Loucy (cell line): Measurements from ENCODE around the gene KIAA0930.
A peak's percentile ranks its signal among the peaks of the same experiment; 100 is the strongest.

Source experiments
- H2AFZ ChIP-seq: fragments of 200-600 bp; sonication (generic); 2 replicates; pipeline ENCODE4 v1.6.0; 2016; ENCODE audit warnings: antibody characterized with exemption, mild to moderate bottlenecking, low read length, moderate library complexity
- H3F3A ChIP-seq: fragments of 200-600 bp; 2 replicates; pipeline ENCODE4 v1.6.0; 2016; ENCODE audit warnings: antibody characterized with exemption, low read depth, mild to moderate bottlenecking
- H3K27me3 ChIP-seq: fragments of 200-600 bp; sonication (generic); 2 replicates; pipeline ENCODE4 v1.6.1; 2014; ENCODE audit warnings: low read length, mild to moderate bottlenecking; ENCODE audit not compliant: insufficient read depth, poor library complexity, severe bottlenecking
- H3K36me3 ChIP-seq: fragments of 200-600 bp; sonication (generic); 2 replicates; pipeline ENCODE4 v1.6.1; 2016; ENCODE audit warnings: low read length; ENCODE audit not compliant: insufficient read depth
- H3K4me1 ChIP-seq: fragments of 200-600 bp; sonication (generic); 2 replicates; pipeline ENCODE4 v1.5.1; 2014; ENCODE audit warnings: low read length, mild to moderate bottlenecking; ENCODE audit not compliant: insufficient read depth, poor library complexity, severe bottlenecking
- H3K4me2 ChIP-seq: fragments of 200-600 bp; sonication (generic); 2 replicates; pipeline ENCODE4 v1.6.0; 2014; ENCODE audit warnings: antibody characterized with exemption, low read length, low read depth, mild to moderate bottlenecking; ENCODE audit not compliant: poor library complexity, severe bottlenecking
- H3K4me3 ChIP-seq: fragments of 200-600 bp; sonication (generic); 2 replicates; pipeline ENCODE4 v1.5.1; 2014; ENCODE audit warnings: low read length, mild to moderate bottlenecking, mixed read lengths; ENCODE audit not compliant: poor library complexity, severe bottlenecking
- H3K79me2 ChIP-seq: fragments of 200-600 bp; sonication (generic); 2 replicates; pipeline ENCODE4 v1.6.1; 2014; ENCODE audit warnings: low read length; ENCODE audit not compliant: insufficient read depth
- H3K9ac ChIP-seq: fragments of 200-600 bp; sonication (generic); 2 replicates; pipeline ENCODE4 v1.6.0; 2014; ENCODE audit warnings: mild to moderate bottlenecking, low read depth, low read length, moderate library complexity; ENCODE audit not compliant: poor library complexity, severe bottlenecking
- H3K9me2 ChIP-seq: fragments of 200-600 bp; sonication (generic); replicated peaks from 2 replicates; pipeline ENCODE4 v1.6.1; 2016; ENCODE audit warnings: low read depth, low read length, mixed read lengths
- H3K9me3 ChIP-seq: fragments of 200-600 bp; sonication (generic); 2 replicates; pipeline ENCODE4 v1.6.1; 2014; ENCODE audit warnings: mild to moderate bottlenecking, antibody characterized with exemption, low read length, low read depth; ENCODE audit not compliant: insufficient read depth
- H4K20me1 ChIP-seq: fragments of 200-600 bp; sonication (generic); 2 replicates; pipeline ENCODE4 v1.6.0; 2014; ENCODE audit warnings: antibody characterized with exemption, low read length, mild to moderate bottlenecking; ENCODE audit not compliant: insufficient read depth, poor library complexity, severe bottlenecking
- CTCF ChIP-seq: fragments of 200-600 bp; sonication (generic); conservative IDR thresholded peaks from 2 replicates; pipeline ENCODE4 v1.5.1; 2014; ENCODE audit warnings: mild to moderate bottlenecking, antibody characterized with exemption, low read length
- EZH2phosphoT487 ChIP-seq: fragments of 200-600 bp; IDR thresholded peaks from 2 replicates; pipeline ENCODE4 v1.6.1; 2018; ENCODE audit warnings: antibody characterized with exemption, mild to moderate bottlenecking, moderate library complexity, borderline replicate concordance

Gene KIAA0930

GRCh38 chr22:45171830-45172229 lies 68.9 kb downstream of the KIAA0930 start:
- Histone ChIP-seq H3K36me3 (peaks cover 77% of the 10 kb centered on the region), H3K4me2 (peak overlapping the region; percentile 77), H2AFZ (no peak overlapping the region), H3K9me2 (no peaks in the 10 kb centered on the region), H4K20me1 (peaks cover 82% of the 10 kb centered on the region), H3K4me1 (peaks cover 88% of the 10 kb centered on the region), H3F3A (peaks cover 26% of the 10 kb centered on the region), H3K9ac (peak overlapping the region; percentile 67), H3K9me3 (no peaks in the 10 kb centered on the region), H3K4me3 (peak overlapping the region; percentile 70), H3K27me3 (no peaks in the 10 kb centered on the region), H3K79me2 (peaks cover 94% of the 10 kb centered on the region)
- TF ChIP-seq CTCF (peak; percentile 42), EZH2phosphoT487 (no peak)

GRCh38 chr22:45169591-45170466 lies 70.9 kb downstream of the KIAA0930 start:
- Histone ChIP-seq H3K4me3 (peak overlapping the region; percentile 66), H3K4me2 (peak overlapping the region; percentile 91), H3K9me3 (no peaks in the 10 kb centered on the region), H3F3A (peaks cover 26% of the 10 kb centered on the region), H3K9me2 (no peaks in the 10 kb centered on the region), H3K4me1 (peaks cover 91% of the 10 kb centered on the region), H3K9ac (peak overlapping the region; percentile 56), H3K27me3 (no peaks in the 10 kb centered on the region), H3K36me3 (peaks cover 58% of the 10 kb centered on the region), H4K20me1 (peaks cover 83% of the 10 kb centered on the region), H3K79me2 (peaks cover 94% of the 10 kb centered on the region), H2AFZ (no peak overlapping the region)
- no peak for TF ChIP-seq CTCF
- TF ChIP-seq EZH2phosphoT487, result no peak

- Histone ChIP-seq H3F3A (peaks cover 11% of the 10 kb centered on the region), H3K4me2 (peak overlapping the region; percentile 91), H4K20me1 (peaks cover 66% of the 10 kb centered on the region), H3K4me3 (peak overlapping the region; percentile 87), H3K79me2 (peaks cover 96% of the 10 kb centered on the region), H3K9me3 (no peaks in the 10 kb centered on the region), H3K4me1 (peaks cover 75% of the 10 kb centered on the region), H3K9ac (peak overlapping the region; percentile 87), H3K27me3 (no peaks in the 10 kb centered on the region), H3K36me3 (peaks cover 37% of the 10 kb centered on the region; the same call in 1 of the 2 replicates), H3K9me2 (no peaks in the 10 kb centered on the region), H2AFZ (no peak overlapping the region)
- TF ChIP-seq EZH2phosphoT487, result no peak
- TF ChIP-seq CTCF, result no peak
Observed at GRCh38 chr22:45166932-45167331, 73.8 kb downstream of the KIAA0930 start.
